Panc1 (cell line): ENCODE data around the gene SCUBE2. TPM values are rescaled to one million over a fixed set of nuclear protein-coding genes. Genes with fewer than 3 reads are reported as not detected.

Experiments used
- ATAC-seq: fragments of 200-7000 bp; cut with Tn5 transposase; 2 replicates; pipeline ENCODE4 v1.9.1; 2020; ENCODE audit warnings: mild to moderate bottlenecking, moderate library complexity
- BruUV-seq: library from RNA; stranded (reverse); fragments of 400-500 nt; replicated peaks from 2 replicates; lab custom pipeline; 2021; lab: Mats Ljungman, UMichigan
- CTCF ChIA-PET: fragments of 300-600 bp; sonication (Branson Sonifier 250); formaldehyde crosslinking; loops from one replicate; lab custom pipeline; 2022; ENCODE audit warnings: antibody characterized with exemption; lab: Charles Lee
- POLR2A ChIA-PET: fragments of 300-600 bp; sonication (Branson Sonifier 250); formaldehyde crosslinking; loops from one replicate; lab custom pipeline; 2022; ENCODE audit warnings: antibody characterized with exemption; lab: Charles Lee
- DNase-seq: peaks from one replicate; pipeline ENCODE4 v3.0.0-alpha.2; 2010; ENCODE audit warnings: low read depth, low spot score
- H3K27ac ChIP-seq: 2 replicates; pipeline ENCODE4 v1.5.1; 2011; ENCODE audit warnings: mild to moderate bottlenecking, low read length, inconsistent platforms
- H3K27me3 ChIP-seq: fragments of 200-500 bp; sonication (Bioruptor generic); 2 replicates; pipeline ENCODE4 v1.6.0; 2014; ENCODE audit warnings: low read length, inconsistent platforms; ENCODE audit not compliant: control insufficient read depth, insufficient read depth
- H3K36me3 ChIP-seq: fragments of 200-500 bp; sonication (Bioruptor generic); 2 replicates; pipeline ENCODE4 v1.5.1; 2014; ENCODE audit warnings: inconsistent platforms, mild to moderate bottlenecking, low read length, moderate library complexity; ENCODE audit not compliant: control insufficient read depth, insufficient read depth
- H3K4me1 ChIP-seq: 2 replicates; pipeline ENCODE4 v1.5.1; 2011; ENCODE audit warnings: inconsistent platforms, mild to moderate bottlenecking, low read length, moderate library complexity; ENCODE audit not compliant: control insufficient read depth, insufficient read depth
- H3K4me3 ChIP-seq, 2 experiments: 2 replicates each; pipeline ENCODE4 v1.5.1; 2011 to 2012; ENCODE audit warnings: low read depth in 2 of 2, low read length in 2 of 2, mild to moderate bottlenecking in 2 of 2, inconsistent platforms in 1 of 2, moderate library complexity in 1 of 2
- H3K9me3 ChIP-seq: fragments of 200-500 bp; sonication (Bioruptor generic); 2 replicates; pipeline ENCODE4 v1.5.1; 2014; ENCODE audit warnings: low read depth, mild to moderate bottlenecking, inconsistent platforms, low read length, moderate library complexity; ENCODE audit not compliant: control insufficient read depth, insufficient read depth
- CTCF ChIP-seq: fragments of 450-650 bp; IDR thresholded peaks from 2 replicates; pipeline ENCODE4 v1.5.1; 2017; ENCODE audit warnings: mild to moderate bottlenecking
- POLR2AphosphoS5 ChIP-seq: IDR thresholded peaks from 2 replicates; pipeline ENCODE4 v1.6.1; 2012; ENCODE audit warnings: mild to moderate bottlenecking, low read depth, low read length, moderate library complexity
- SIN3A ChIP-seq: IDR thresholded peaks from 2 replicates; pipeline ENCODE4 v1.6.1; 2012; ENCODE audit warnings: low read depth, mild to moderate bottlenecking, low read length, moderate library complexity, borderline replicate concordance; ENCODE audit not compliant: insufficient read depth
- TCF7L2 ChIP-seq: IDR thresholded peaks from 2 replicates; pipeline ENCODE4 v1.6.1; 2011; ENCODE audit warnings: mild to moderate bottlenecking, low read depth, low read length, inconsistent platforms
- in situ Hi-C: cut with HindIII; loops from 2 replicates; pipeline ENCODE4 v1.10.0; 2016; ENCODE audit warnings: low sequenced_read_pairs, low pct_unique_long_range_greater_than_20kb
- intact Hi-C: fragments of 100-400 bp; cut with micrococcal nuclease; formaldehyde crosslinking; loops from one replicate; pipeline ENCODE4 v1.10.0; 2022; ENCODE audit not compliant: unreplicated experiment
- total RNA-seq: library from RNA; stranded (reverse); gene quantifications from one replicate; pipeline ENCODE4 v1.2.1, GENCODE V29; 2021; ENCODE audit not compliant: unreplicated experiment
- TF ChIP-seq, protein P1 (sequence below), 2 experiments: IDR thresholded peaks; 2 replicates each; pipeline ENCODE4 v1.6.1; 2011 to 2012; ENCODE audit warnings: low read depth in 2 of 2, control low read depth in 1 of 2, low read length in 1 of 2, mild to moderate bottlenecking in 1 of 2, moderate library complexity in 1 of 2; ENCODE audit not compliant: insufficient read depth in 1 of 2

Gene SCUBE2
- total RNA-seq, 1 experiment from 2014 or later: 2.8 TPM

GRCh38 chr11:9112075-9112474 is 20.7 kb upstream of the SCUBE2 start:
- no peak for DNase-seq
- intact Hi-C loops (no loop called here), in situ Hi-C loops (no loop called here)
- H3K27me3 ChIP-seq: no peaks in the 10 kb centered on the region
- H3K4me3 ChIP-seq: no peak overlapping the region
- ATAC-seq: no peak
- H3K27ac ChIP-seq: no peak overlapping the region
- ChIA-PET POLR2A (no interaction called here), CTCF (no interaction called here)
- BruUV-seq: no TSS peak
- peaks cover 15% of the 10 kb centered on the region for H3K9me3 ChIP-seq
- no peak for TF ChIP-seq TCF7L2
- TF ChIP-seq CTCF: no peak
- no peaks in the 10 kb centered on the region for H3K4me1 ChIP-seq
- H3K36me3 ChIP-seq: no peaks in the 10 kb centered on the region

DNA sequence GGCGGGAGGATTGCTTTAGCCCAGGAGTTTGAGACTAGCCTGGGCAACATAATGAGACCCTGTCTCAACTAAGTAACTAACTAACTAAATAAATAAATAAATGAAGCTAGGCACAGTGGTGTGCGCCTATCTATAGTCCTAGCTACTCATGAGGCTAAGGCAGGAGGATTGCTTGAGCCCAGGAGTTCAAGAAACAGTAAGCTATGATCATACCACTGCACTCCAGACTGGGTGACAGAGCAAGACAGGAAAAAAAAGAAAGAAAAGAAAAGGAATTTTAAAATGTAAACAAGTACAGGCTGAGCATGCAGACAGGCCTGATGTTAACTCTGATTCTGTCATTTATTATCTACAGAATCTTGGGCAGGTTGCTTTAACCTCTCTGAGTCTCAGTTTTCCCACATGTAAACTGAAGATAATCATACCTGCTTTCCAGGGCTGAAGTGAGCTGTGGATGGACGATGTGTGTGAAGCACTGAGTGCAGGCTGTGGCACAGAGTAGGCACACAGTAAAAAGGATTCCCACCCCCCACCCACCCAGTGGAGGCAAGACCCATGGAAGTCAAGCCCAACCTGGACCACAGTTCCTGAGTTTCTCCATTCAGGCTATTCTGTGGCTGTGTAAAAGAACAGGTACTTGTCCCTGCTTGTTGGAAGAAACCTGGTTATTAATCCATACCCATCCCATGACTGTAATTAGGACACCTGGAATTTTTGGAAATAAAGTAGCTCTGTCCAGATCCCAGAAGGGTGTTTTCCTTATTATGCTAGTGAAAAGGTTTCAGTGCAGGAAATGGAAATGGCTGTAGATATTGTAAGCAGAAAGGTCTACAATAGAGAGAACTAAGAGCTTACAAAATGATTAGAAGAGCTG is 18.7 kb upstream of the SCUBE2 start:
- TF ChIP-seq CTCF: no peak
- no peak for TF ChIP-seq SIN3A
- no peak for TF ChIP-seq TCF7L2
- no peak for TF ChIP-seq POLR2AphosphoS5
- ATAC-seq: peak; percentile 51; the same call in 1 of the 2 replicates
- no peak overlapping the region for H3K27ac ChIP-seq

DNA sequence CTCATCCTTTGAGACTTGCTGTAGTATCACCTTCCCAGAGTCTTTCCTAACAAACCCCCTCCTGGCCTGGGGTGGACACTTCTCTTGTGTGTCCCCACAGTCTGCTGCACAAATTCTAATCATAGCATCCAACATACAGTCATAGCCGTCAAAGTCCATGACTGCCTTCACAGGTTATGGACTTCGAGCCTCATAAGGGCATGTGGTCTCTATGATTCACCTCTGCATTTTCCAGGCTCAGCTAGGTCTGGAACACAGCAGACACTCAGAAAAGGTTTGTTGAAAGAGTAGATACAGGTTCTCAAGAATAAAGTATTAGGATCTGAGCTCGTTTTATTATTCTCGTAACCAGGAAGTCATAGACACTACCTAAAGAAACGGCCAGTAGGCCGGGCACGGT is 13.2 kb upstream of the SCUBE2 start:
- CTCF ChIA-PET: no interaction called here
- H3K36me3 ChIP-seq: no peaks in the 10 kb centered on the region
- TF ChIP-seq SIN3A (no peak), CTCF (no peak), TCF7L2 (no peak), POLR2AphosphoS5 (no peak)
- TF ChIP-seq, protein P1, sequence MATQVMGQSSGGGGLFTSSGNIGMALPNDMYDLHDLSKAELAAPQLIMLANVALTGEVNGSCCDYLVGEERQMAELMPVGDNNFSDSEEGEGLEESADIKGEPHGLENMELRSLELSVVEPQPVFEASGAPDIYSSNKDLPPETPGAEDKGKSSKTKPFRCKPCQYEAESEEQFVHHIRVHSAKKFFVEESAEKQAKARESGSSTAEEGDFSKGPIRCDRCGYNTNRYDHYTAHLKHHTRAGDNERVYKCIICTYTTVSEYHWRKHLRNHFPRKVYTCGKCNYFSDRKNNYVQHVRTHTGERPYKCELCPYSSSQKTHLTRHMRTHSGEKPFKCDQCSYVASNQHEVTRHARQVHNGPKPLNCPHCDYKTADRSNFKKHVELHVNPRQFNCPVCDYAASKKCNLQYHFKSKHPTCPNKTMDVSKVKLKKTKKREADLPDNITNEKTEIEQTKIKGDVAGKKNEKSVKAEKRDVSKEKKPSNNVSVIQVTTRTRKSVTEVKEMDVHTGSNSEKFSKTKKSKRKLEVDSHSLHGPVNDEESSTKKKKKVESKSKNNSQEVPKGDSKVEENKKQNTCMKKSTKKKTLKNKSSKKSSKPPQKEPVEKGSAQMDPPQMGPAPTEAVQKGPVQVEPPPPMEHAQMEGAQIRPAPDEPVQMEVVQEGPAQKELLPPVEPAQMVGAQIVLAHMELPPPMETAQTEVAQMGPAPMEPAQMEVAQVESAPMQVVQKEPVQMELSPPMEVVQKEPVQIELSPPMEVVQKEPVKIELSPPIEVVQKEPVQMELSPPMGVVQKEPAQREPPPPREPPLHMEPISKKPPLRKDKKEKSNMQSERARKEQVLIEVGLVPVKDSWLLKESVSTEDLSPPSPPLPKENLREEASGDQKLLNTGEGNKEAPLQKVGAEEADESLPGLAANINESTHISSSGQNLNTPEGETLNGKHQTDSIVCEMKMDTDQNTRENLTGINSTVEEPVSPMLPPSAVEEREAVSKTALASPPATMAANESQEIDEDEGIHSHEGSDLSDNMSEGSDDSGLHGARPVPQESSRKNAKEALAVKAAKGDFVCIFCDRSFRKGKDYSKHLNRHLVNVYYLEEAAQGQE (IDR thresholded peaks at IDR 0.05; ENCODE audit: insufficient read depth in 1 of 2, low read depth in 2 of 2, low read length in 1 of 2): no peak
- in situ Hi-C loops (no loop called here), intact Hi-C loops (no loop called here)
- no peak overlapping the region for H3K4me3 ChIP-seq
- POLR2A ChIA-PET: no interaction called here
- ATAC-seq (no peak), DNase-seq (no peak)
- no peaks in the 10 kb centered on the region for H3K27me3 ChIP-seq
- no TSS peak for BruUV-seq
- H3K4me1 ChIP-seq: no peaks in the 10 kb centered on the region
- H3K9me3 ChIP-seq: no peaks in the 10 kb centered on the region
- no peak overlapping the region for H3K27ac ChIP-seq

More for the DNA sequence above, 18.7 kb upstream of the SCUBE2 start:
- Histone ChIP-seq H3K4me3 (no peak overlapping the region), H3K36me3 (no peaks in the 10 kb centered on the region), H3K4me1 (no peaks in the 10 kb centered on the region), H3K27me3 (no peaks in the 10 kb centered on the region), H3K9me3 (peaks cover 15% of the 10 kb centered on the region)
- CTCF ChIA-PET: interaction anchor here (1.2 kb wide), 1 partner anchor 15 kb away, joined by 3 read pairs; no protein-coding TSS in a partner anchor
- DNase-seq: no peak
- intact Hi-C loops: no loop called here
- no TSS peak for BruUV-seq
- in situ Hi-C loops: no loop called here
- POLR2A ChIA-PET: no interaction called here
